A673 (cell line): Measurements from ENCODE around the gene COL20A1.

Experiments used
- CTCF ChIP-seq: fragments of 300-800, 200-600 bp; sonication (generic); conservative IDR thresholded peaks from 2 replicates; pipeline ENCODE4 v1.5.1; 2017; ENCODE audit warnings: low read depth, mild to moderate bottlenecking, antibody characterized with exemption, low read length, moderate library complexity, mixed read lengths
- EZH2 ChIP-seq: fragments of 200-600 bp; sonication (generic); IDR thresholded peaks from 2 replicates; pipeline ENCODE4 v1.6.1; 2017; ENCODE audit warnings: borderline replicate concordance, low read depth, mild to moderate bottlenecking, mixed read lengths, antibody characterized with exemption, low read length; ENCODE audit not compliant: poor library complexity, severe bottlenecking

GRCh38 chr20:63323357-63323981 is 30.5 kb downstream of the COL20A1 start:
- TF ChIP-seq CTCF (no peak), EZH2 (no peak)
